Measurements from ENCODE around the gene PARP12.
"Not testable (repeated sequence)": the region's sequence is repeated elsewhere in the genome, so short reads cannot be mapped to it uniquely, and the experiment has no call there.

PARP12 gene

GRCh38 chr7:140062528-140063299 is at the start of gene PARP12:
PARP12 (minus strand) TSS chr7:140062951; CDS start chr7:140062847, 104 bp downstream.
- DNase-seq (ENCODE audit: low spot score), result peak; percentile 54

- not testable (repeated sequence) for DNase-seq (ENCODE audit: low spot score)
These were observed 46.0 kb upstream of the PARP12 start for GRCh38 chr7:140108777-140109176.

GRCh38 chr7:140096459-140096858 is 33.7 kb upstream of the PARP12 start:
- DNase-seq (ENCODE audit: low spot score), result no peak

- no peak for DNase-seq (ENCODE audit: low spot score)
These were observed 30.6 kb upstream of the PARP12 start for GRCh38 chr7:140093375-140093774.

- DNase-seq (ENCODE audit: low spot score), result no peak
These were observed 22.7 kb upstream of the PARP12 start for GRCh38 chr7:140085447-140085846.

GRCh38 chr7:140084972-140085371 is 22.2 kb upstream of the PARP12 start:
- DNase-seq (ENCODE audit: low spot score), result no peak

GRCh38 chr7:140084142-140084655 is 21.4 kb upstream of the PARP12 start:
- DNase-seq (ENCODE audit: low spot score), result no peak

- no peak for DNase-seq (ENCODE audit: low spot score)
These were observed 20.0 kb upstream of the PARP12 start for GRCh38 chr7:140082770-140083169.

- no peak for DNase-seq (ENCODE audit: low spot score)
These were observed 19.1 kb upstream of the PARP12 start for GRCh38 chr7:140081774-140082425.

GRCh38 chr7:140080919-140081318 is 18.2 kb upstream of the PARP12 start:
- DNase-seq (ENCODE audit: low spot score), result no peak

GRCh38 chr7:140079121-140079536 is 16.4 kb upstream of the PARP12 start:
- no peak for DNase-seq (ENCODE audit: low spot score)

GRCh38 chr7:140078392-140078791 is 15.6 kb upstream of the PARP12 start:
- no peak for DNase-seq (ENCODE audit: low spot score)

- no peak for DNase-seq (ENCODE audit: low spot score)
These were observed 12.0 kb upstream of the PARP12 start for GRCh38 chr7:140074780-140075179.

- no peak for DNase-seq (ENCODE audit: low spot score)
These were observed 7.8 kb upstream of the PARP12 start for GRCh38 chr7:140070546-140070945.

- no peak for DNase-seq (ENCODE audit: low spot score)
These were observed 6.7 kb upstream of the PARP12 start for GRCh38 chr7:140069298-140069949.

GRCh38 chr7:140068033-140068432 is 5.3 kb upstream of the PARP12 start:
- no peak for DNase-seq (ENCODE audit: low spot score)

GRCh38 chr7:140067052-140067451 is 4.3 kb upstream of the PARP12 start:
- no peak for DNase-seq (ENCODE audit: low spot score)

- peak; percentile 7 for DNase-seq (ENCODE audit: low spot score)
These were observed 628 bp downstream of the PARP12 start for GRCh38 chr7:140062118-140062527.

- no peak for DNase-seq (ENCODE audit: low spot score)
These were observed 1.2 kb downstream of the PARP12 start for GRCh38 chr7:140061607-140061930.

- DNase-seq (ENCODE audit: low spot score), result peak; percentile 14
These were observed 1.8 kb downstream of the PARP12 start for GRCh38 chr7:140060788-140061606.

- no peak for DNase-seq (ENCODE audit: low spot score)
These were observed 2.5 kb downstream of the PARP12 start for GRCh38 chr7:140060243-140060630.
